ENCODE measurements around the gene ETF1.

The ETF1 gene

GRCh38 chr5:138560971-138561370 is 17.9 kb upstream of the ETF1 start:
- no peak for DNase-seq

DNA sequence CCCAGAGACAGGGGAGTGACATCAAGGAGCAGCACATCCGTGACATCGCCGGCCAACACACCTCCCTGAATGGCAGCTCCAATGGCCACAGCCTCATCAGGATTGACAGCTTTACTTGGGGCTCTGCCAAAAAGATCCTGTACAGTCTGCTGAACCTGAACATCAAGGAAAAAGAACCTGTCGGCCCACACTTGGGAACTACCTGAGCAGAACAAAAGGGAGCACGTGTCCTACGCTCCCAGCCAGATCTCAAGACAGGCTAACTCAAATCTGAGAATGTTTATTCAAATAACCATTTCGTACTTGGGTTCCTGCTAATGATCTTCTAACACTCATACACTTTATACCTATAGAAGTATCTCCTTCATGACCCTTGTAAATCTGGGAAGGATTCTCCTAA is 16.9 kb upstream of the ETF1 start:
- DNase-seq, result no peak

- DNase-seq, result no peak
These were observed 14.6 kb upstream of the ETF1 start for GRCh38 chr5:138557677-138558076.

DNA sequence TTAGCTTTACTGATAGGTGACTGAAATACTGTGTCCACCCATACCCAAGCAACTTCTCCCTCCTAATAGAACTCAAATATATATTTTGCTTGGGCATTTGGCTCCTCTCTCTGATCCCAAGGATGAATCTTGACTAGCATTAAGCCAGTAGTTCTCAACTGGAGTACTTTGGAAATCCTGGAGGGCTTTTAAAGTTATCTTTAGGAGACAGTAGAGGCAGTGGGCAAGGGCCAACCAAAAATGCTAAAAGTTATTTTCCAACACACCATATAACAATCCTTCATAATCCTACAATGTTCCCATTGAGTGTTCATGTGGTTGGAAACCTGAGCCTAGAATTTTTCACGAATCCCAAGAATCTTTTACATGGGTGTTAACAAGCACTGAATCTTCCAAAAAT is 11.1 kb upstream of the ETF1 start:
- no peak for DNase-seq

GRCh38 chr5:138553437-138554095 is 10.5 kb upstream of the ETF1 start:
- DNase-seq, result no peak

- no peak for DNase-seq
These were observed 9.6 kb upstream of the ETF1 start for GRCh38 chr5:138552657-138553056.

GRCh38 chr5:138549414-138549813 is 6.4 kb upstream of the ETF1 start:
- DNase-seq, result no peak

DNA sequence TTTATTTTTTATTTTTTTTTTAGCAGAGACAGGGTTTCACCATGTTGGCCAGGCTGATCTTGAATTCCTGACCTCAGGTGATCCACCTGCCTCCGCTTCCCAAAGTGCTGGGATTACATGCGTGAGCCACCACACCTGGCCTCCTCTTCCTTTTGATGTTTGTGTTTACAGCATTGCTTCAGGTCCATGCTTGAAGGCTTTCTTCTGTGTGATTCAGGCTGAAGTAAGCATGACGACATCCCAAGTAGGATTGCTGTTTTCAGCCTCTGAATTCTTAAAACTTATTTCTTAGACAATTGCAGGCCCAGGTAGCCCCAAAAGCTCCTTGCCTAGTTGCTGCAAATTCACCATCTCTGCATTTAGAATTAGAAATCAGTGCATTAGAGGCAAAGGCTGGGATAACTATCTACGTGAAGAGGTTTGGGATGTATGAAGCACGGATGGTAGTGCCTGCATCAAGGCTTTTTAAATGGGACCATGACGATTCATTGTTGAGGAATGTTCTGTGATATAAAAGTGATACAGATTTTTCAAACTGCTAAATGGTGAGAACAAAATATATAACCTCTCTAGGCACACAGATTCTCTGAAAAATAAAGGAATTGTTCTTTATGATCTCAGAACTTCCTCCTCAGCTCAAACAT is 3.0 kb upstream of the ETF1 start:
- DNase-seq, result no peak

DNA sequence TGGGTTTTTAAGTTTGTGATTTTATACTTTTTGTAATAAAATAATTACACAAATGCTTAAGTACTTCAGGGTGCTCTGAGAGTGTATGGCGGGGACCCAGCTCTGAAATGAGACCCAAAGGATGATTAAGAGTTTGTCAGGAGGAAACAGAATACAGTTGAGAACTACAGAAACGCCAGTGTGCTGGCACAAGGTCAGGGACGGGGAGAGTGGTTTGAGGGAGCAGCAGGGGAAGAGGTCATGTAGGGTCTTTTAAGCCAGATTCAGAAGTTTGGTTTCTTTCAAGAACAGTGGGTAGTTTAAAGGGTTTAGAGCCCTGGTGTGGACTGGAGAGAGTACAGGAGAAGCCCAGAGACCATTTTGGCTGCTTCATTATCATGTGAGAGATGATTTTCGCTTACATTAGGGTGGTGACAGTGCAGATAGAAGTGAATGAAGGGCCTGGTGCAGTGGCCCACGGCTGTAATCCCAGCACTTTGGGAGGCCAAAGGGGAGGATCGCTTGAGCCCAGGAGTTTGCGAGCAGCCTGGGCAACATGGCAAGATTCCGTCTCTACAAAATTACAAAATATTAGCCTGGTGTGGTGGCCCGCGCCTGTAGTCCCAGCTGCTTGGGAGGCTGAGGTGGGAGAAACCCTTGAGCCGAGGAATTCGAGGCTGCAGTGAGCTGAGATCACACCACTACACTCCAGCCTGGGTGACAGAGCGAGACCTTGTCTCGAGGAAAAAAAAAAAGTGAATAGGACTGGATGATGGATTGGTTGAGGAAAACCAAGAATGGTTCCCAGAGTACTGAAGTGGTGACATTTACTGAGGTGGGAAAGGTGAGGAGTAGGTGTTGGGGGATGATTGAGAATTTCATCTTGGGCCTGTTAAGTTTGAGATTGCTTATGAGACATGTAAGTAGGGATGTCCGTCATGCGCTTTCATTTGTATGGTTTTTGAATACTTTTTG is 1.4 kb upstream of the ETF1 start:
- peak; percentile 15 for DNase-seq

GRCh38 chr5:138543730-138544104 is 681 bp upstream of the ETF1 start:
- DNase-seq, result peak; percentile 79

GRCh38 chr5:138542180-138542955 is 668 bp downstream of the ETF1 start:
- DNase-seq, result no peak

GRCh38 chr5:138541511-138542179 is 1.4 kb downstream of the ETF1 start:
- no peak for DNase-seq

GRCh38 chr5:138539791-138540190 is 3.2 kb downstream of the ETF1 start:
- DNase-seq, result no peak

DNA sequence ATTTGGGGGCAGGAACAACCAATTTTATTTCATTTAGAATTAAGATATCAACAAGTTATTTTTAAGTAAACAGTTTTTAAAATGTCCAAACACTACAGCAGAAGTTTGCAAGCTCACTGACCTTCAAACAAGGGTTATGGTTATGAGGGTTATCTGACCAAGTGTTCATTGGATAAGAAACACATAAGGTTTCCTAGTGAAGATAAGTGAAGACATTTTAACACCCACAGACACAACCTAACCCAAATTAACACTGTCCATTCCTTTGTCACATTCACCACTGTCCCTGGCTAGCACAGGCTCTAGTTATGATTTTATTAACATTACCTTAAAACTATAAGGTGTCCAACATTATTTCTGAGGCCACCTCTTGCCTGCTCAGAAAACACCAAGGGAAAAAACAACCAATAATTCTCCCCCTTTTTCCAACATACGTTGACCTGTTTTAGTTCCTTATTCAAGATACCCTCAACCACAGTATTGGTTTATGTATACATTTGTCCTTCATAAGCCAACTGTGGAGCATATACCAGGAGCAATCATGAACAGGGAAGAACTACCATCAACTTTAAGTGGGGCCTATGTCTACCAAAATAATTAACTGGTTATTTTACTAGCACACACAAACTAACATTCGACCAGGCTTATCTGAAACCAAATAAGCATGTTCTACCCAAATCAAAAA is 4.0 kb downstream of the ETF1 start:
- no peak for DNase-seq

DNA sequence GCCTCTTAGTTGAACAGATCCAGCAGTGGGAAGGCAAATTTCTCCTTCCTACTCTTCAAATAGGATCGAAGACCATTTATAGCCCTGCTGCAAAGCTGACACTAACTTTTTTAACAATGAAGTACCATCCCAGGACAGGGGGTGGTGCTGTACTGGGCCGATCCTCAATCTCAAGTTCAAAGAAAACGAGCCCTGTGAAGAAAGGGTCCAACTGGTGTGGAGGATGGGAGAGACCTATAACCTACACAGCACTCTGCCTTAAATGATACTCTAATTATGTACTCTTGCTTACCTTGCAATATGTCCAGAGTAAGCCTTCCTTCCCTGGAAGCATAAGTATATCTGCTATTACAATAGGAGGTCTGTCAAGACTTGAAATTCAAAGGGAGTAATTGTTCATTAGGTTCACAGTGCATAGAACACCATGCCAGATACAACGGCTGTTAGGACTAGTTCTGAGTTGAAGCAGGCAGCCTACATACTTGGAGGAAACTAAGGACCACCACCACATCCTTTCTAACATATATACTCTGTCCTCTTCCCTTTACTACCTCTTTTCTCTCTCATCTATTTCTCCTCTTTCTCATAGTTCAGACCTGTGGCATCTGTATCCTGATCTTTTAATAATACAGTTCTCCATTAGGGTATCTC is 6.2 kb downstream of the ETF1 start:
- DNase-seq, result no peak

- DNase-seq, result no peak
These were observed 6.8 kb downstream of the ETF1 start for GRCh38 chr5:138536215-138536614.

- DNase-seq, result no peak
These were observed 8.8 kb downstream of the ETF1 start for GRCh38 chr5:138533973-138534941.

GRCh38 chr5:138529812-138530211 is 13.2 kb downstream of the ETF1 start:
- DNase-seq, result no peak

- DNase-seq, result no peak
These were observed 14.1 kb downstream of the ETF1 start for GRCh38 chr5:138528744-138529469.
